Neural cell (in vitro differentiated cells): ENCODE measurements around the gene PPP2R2D. TPM values are rescaled to one million over a fixed set of nuclear protein-coding genes. Genes with fewer than 3 reads are reported as not detected.

Experiments
- H2AFZ ChIP-seq: fragments of 200-600, 300-800 bp; sonication (generic), shearing (Covaris generic); 2 replicates; pipeline ENCODE4 v1.6.0; 2014; ENCODE audit warnings: low read depth, mild to moderate bottlenecking, antibody characterized with exemption, low read length, moderate library complexity
- H3F3A ChIP-seq: fragments of 200-600 bp; shearing (Covaris generic); 2 replicates; pipeline ENCODE4 v1.6.1; 2016; ENCODE audit warnings: mild to moderate bottlenecking, moderate library complexity, mixed read lengths, antibody characterized with exemption, low read length; ENCODE audit not compliant: insufficient read depth, poor library complexity, severe bottlenecking
- H3K27ac ChIP-seq: fragments of 200-600, 300-800 bp; sonication (generic), shearing (Covaris generic); 2 replicates; pipeline ENCODE4 v1.5.1; 2014; ENCODE audit warnings: mild to moderate bottlenecking, low read length, moderate library complexity
- H3K27me3 ChIP-seq: fragments of 300-800, 200-600 bp; sonication (generic), shearing (Covaris generic); 2 replicates; pipeline ENCODE4 v1.6.0; 2014; ENCODE audit warnings: mild to moderate bottlenecking, low read depth, low read length, moderate library complexity; ENCODE audit not compliant: insufficient read depth
- H3K36me3 ChIP-seq: fragments of 300-800, 200-600 bp; sonication (generic), shearing (Covaris generic); 2 replicates; pipeline ENCODE4 v1.5.1; 2014; ENCODE audit warnings: mild to moderate bottlenecking, antibody characterized with exemption, low read length, moderate library complexity; ENCODE audit not compliant: insufficient read depth
- H3K4me2 ChIP-seq: fragments of 300-800, 200-600 bp; sonication (generic), shearing (Covaris generic); 2 replicates; pipeline ENCODE4 v1.6.0; 2014; ENCODE audit warnings: mild to moderate bottlenecking, low read length
- H3K4me3 ChIP-seq: fragments of 300-800, 200-600 bp; sonication (generic), shearing (Covaris generic); 2 replicates; pipeline ENCODE4 v1.5.1; 2014; ENCODE audit warnings: mild to moderate bottlenecking, low read length, moderate library complexity
- H3K79me2 ChIP-seq: fragments of 200-600 bp; shearing (Covaris generic); replicated peaks from 2 replicates; pipeline ENCODE4 v1.6.0; 2014; ENCODE audit warnings: mild to moderate bottlenecking, low read length, moderate library complexity; ENCODE audit not compliant: insufficient read depth
- H3K9ac ChIP-seq: fragments of 300-800, 200-600 bp; sonication (generic), shearing (Covaris generic); 2 replicates; pipeline ENCODE4 v1.6.1; 2016; ENCODE audit warnings: mild to moderate bottlenecking, low read length, mixed read lengths
- H3K9me2 ChIP-seq: fragments of 200-600 bp; shearing (Covaris generic); 2 replicates; pipeline ENCODE4 v1.6.1; 2016; ENCODE audit warnings: mild to moderate bottlenecking, low read length, mixed read lengths; ENCODE audit not compliant: insufficient read depth
- H3K9me3 ChIP-seq: fragments of 200-600, 300-800 bp; sonication (generic), shearing (Covaris generic); 2 replicates; pipeline ENCODE4 v1.6.1; 2016; ENCODE audit warnings: mild to moderate bottlenecking, mixed run types, low read length, moderate library complexity, mixed read lengths
- H4K20me1 ChIP-seq: fragments of 200-600 bp; shearing (Covaris generic); 2 replicates; pipeline ENCODE4 v1.6.1; 2016; ENCODE audit warnings: mild to moderate bottlenecking, mixed run types; ENCODE audit not compliant: insufficient read depth
- EP300 ChIP-seq: fragments of 450-650 bp; conservative IDR thresholded peaks from 2 replicates; pipeline ENCODE4 v1.6.1; 2014; ENCODE audit warnings: antibody characterized with exemption, mild to moderate bottlenecking, moderate library complexity; ENCODE audit not compliant: poor library complexity, severe bottlenecking
- EZH2 ChIP-seq: fragments of 200-600, 300-800 bp; shearing (Covaris generic), sonication (generic); IDR thresholded peaks from 2 replicates; pipeline ENCODE4 v1.6.1; 2014; ENCODE audit warnings: antibody characterized with exemption, low read length, borderline replicate concordance, mild to moderate bottlenecking; ENCODE audit not compliant: insufficient read depth, poor library complexity, severe bottlenecking
- MXI1 ChIP-seq: fragments of 450-650 bp; conservative IDR thresholded peaks from 2 replicates; pipeline ENCODE4 v1.6.1; 2014; ENCODE audit warnings: antibody characterized with exemption, mild to moderate bottlenecking; ENCODE audit not compliant: poor library complexity, severe bottlenecking
- POLR2AphosphoS5 ChIP-seq: IDR thresholded peaks from 2 replicates; pipeline ENCODE4 v1.6.1; 2012
- RAD21 ChIP-seq: fragments of 450-650 bp; conservative IDR thresholded peaks from 2 replicates; pipeline ENCODE4 v1.6.1; 2014; ENCODE audit warnings: antibody characterized with exemption, mild to moderate bottlenecking, moderate library complexity
- SMC3 ChIP-seq: fragments of 450-650 bp; conservative IDR thresholded peaks from 2 replicates; pipeline ENCODE4 v1.6.1; 2014; ENCODE audit warnings: antibody characterized with exemption, mild to moderate bottlenecking, moderate library complexity; ENCODE audit not compliant: poor library complexity
- TAF1 ChIP-seq: IDR thresholded peaks from 2 replicates; pipeline ENCODE4 v1.6.1; 2012; ENCODE audit warnings: low read depth
- polyA plus RNA-seq: library from polyadenylated mRNA; depleted of rRNA; stranded (reverse); fragments of >200 nt; gene quantifications from 2 replicates; pipeline ENCODE4 v1.2.3, GENCODE V29; 2014
- TF ChIP-seq, protein P1 (sequence below): fragments of 450-650 bp; IDR thresholded peaks from 2 replicates; pipeline ENCODE4 v1.5.1; 2014; ENCODE audit warnings: antibody characterized with exemption, mild to moderate bottlenecking, moderate library complexity; ENCODE audit not compliant: poor library complexity, severe bottlenecking
- TF ChIP-seq, protein P2 (sequence below): IDR thresholded peaks from 2 replicates; pipeline ENCODE4 v1.6.1; 2012; ENCODE audit warnings: borderline replicate concordance

PPP2R2D gene
- polyA plus RNA-seq, 1 donor from 2014 or later = 71.7 TPM

GRCh38 chr10:131895116-131895515 lies 5.7 kb upstream of the PPP2R2D start:
- H3K27ac ChIP-seq = no peak overlapping the region
- no peak overlapping the region for H2AFZ ChIP-seq
- no peak overlapping the region for H3K9ac ChIP-seq
- H3K36me3 ChIP-seq = no peaks in the 10 kb centered on the region
- peaks cover 6% of the 10 kb centered on the region for H3K27me3 ChIP-seq
- no peaks in the 10 kb centered on the region for H3K9me3 ChIP-seq
- no peak overlapping the region for H3K4me2 ChIP-seq
- no peaks in the 10 kb centered on the region for H3K9me2 ChIP-seq
- TF ChIP-seq EZH2 = no peak
- TF ChIP-seq SMC3 = no peak
- TF ChIP-seq TAF1 = no peak
- no peak for TF ChIP-seq MXI1
- TF ChIP-seq, protein P1, sequence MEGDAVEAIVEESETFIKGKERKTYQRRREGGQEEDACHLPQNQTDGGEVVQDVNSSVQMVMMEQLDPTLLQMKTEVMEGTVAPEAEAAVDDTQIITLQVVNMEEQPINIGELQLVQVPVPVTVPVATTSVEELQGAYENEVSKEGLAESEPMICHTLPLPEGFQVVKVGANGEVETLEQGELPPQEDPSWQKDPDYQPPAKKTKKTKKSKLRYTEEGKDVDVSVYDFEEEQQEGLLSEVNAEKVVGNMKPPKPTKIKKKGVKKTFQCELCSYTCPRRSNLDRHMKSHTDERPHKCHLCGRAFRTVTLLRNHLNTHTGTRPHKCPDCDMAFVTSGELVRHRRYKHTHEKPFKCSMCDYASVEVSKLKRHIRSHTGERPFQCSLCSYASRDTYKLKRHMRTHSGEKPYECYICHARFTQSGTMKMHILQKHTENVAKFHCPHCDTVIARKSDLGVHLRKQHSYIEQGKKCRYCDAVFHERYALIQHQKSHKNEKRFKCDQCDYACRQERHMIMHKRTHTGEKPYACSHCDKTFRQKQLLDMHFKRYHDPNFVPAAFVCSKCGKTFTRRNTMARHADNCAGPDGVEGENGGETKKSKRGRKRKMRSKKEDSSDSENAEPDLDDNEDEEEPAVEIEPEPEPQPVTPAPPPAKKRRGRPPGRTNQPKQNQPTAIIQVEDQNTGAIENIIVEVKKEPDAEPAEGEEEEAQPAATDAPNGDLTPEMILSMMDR = no peak
- TF ChIP-seq, protein P2, sequence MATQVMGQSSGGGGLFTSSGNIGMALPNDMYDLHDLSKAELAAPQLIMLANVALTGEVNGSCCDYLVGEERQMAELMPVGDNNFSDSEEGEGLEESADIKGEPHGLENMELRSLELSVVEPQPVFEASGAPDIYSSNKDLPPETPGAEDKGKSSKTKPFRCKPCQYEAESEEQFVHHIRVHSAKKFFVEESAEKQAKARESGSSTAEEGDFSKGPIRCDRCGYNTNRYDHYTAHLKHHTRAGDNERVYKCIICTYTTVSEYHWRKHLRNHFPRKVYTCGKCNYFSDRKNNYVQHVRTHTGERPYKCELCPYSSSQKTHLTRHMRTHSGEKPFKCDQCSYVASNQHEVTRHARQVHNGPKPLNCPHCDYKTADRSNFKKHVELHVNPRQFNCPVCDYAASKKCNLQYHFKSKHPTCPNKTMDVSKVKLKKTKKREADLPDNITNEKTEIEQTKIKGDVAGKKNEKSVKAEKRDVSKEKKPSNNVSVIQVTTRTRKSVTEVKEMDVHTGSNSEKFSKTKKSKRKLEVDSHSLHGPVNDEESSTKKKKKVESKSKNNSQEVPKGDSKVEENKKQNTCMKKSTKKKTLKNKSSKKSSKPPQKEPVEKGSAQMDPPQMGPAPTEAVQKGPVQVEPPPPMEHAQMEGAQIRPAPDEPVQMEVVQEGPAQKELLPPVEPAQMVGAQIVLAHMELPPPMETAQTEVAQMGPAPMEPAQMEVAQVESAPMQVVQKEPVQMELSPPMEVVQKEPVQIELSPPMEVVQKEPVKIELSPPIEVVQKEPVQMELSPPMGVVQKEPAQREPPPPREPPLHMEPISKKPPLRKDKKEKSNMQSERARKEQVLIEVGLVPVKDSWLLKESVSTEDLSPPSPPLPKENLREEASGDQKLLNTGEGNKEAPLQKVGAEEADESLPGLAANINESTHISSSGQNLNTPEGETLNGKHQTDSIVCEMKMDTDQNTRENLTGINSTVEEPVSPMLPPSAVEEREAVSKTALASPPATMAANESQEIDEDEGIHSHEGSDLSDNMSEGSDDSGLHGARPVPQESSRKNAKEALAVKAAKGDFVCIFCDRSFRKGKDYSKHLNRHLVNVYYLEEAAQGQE = no peak
- no peak for TF ChIP-seq EP300
- no peak for TF ChIP-seq POLR2AphosphoS5
- TF ChIP-seq RAD21 = no peak
- H3K4me3 ChIP-seq = no peak overlapping the region
- H3K79me2 ChIP-seq = no peaks in the 10 kb centered on the region
- no peaks in the 10 kb centered on the region for H4K20me1 ChIP-seq
- no peaks in the 10 kb centered on the region for H3F3A ChIP-seq

DNA sequence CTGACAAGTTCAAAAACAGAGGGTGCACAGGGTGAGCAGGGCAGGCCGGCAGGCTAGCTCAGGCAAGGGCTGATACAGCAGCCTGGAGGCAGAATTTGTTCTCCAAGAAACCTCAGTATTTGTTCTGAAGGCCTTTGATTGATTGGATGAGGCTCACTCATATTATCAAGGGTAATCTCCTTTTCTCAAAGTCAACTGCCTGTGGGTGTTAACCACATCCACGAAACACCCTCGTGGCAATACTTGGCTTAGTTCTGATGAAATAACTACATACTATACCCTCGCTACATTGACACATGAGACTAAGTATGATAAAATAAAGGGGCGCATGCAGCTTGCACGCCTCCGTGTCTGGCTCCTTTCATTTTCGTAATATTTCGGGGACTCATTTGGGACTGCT lies 4.4 kb upstream of the PPP2R2D start:
- no peak overlapping the region for H2AFZ ChIP-seq
- H3K9ac ChIP-seq = no peak overlapping the region
- no peaks in the 10 kb centered on the region for H3F3A ChIP-seq
- no peak overlapping the region for H3K4me3 ChIP-seq
- H3K36me3 ChIP-seq = no peaks in the 10 kb centered on the region
- no peaks in the 10 kb centered on the region for H4K20me1 ChIP-seq
- peaks cover under 1% of the 10 kb centered on the region for H3K79me2 ChIP-seq
- TF ChIP-seq, protein P2 = no peak
- no peak for TF ChIP-seq EP300
- TF ChIP-seq RAD21 = no peak
- TF ChIP-seq, protein P1 = no peak
- TF ChIP-seq TAF1 = no peak
- TF ChIP-seq EZH2 = no peak
- no peak for TF ChIP-seq POLR2AphosphoS5
- no peak for TF ChIP-seq MXI1
- no peak for TF ChIP-seq SMC3
- H3K4me2 ChIP-seq = no peak overlapping the region
- no peaks in the 10 kb centered on the region for H3K9me2 ChIP-seq
- H3K9me3 ChIP-seq = no peaks in the 10 kb centered on the region
- peaks cover 6% of the 10 kb centered on the region for H3K27me3 ChIP-seq
- H3K27ac ChIP-seq = no peak overlapping the region
